A549 treated with ZK216348 at 1 μM for 4 hours (cell line): Measurements from ENCODE around the gene UBXN1. TPM values are rescaled to one million over a fixed set of nuclear protein-coding genes. Genes with fewer than 3 reads are reported as not detected.

Source experiments
- total RNA-seq: library from RNA; stranded (reverse); fragments of 200-300 nt; extraction: Qiagen RNA extraction; gene quantifications from 5 replicates; pipeline ENCODE4 v1.2.3, GENCODE V29; 2022; ENCODE audit warnings: low read depth

UBXN1 gene
- 89.4 to 131 TPM (median 123 TPM) in 5 replicates for total RNA-seq

GRCh38 chr11:62678770-62679696 is at the start of gene UBXN1:
Gene UBXN1, minus strand, starts transcription at chr11:62679073. Its CDS starts 150 bp downstream, at chr11:62678923.

GRCh38 chr11:62728171-62728988 is 49.5 kb upstream of the UBXN1 start, which contains the start of gene TTC9C:
Gene TTC9C, plus strand, starts transcription at chr11:62728486. Its CDS starts 363 bp downstream, at chr11:62728849.

GRCh38 chr11:62727165-62727871 is 48.4 kb upstream of the UBXN1 start, which contains the start of gene HNRNPUL2:
Gene HNRNPUL2, minus strand, starts transcription at chr11:62727457. Its CDS starts 301 bp downstream, at chr11:62727156.

GRCh38 chr11:62707277-62707861 is 28.5 kb upstream of the UBXN1 start, which contains the start of the genes BSCL2 and GNG3:
Gene BSCL2, minus strand, starts transcription at chr11:62707424. Its CDS starts 229 bp downstream, at chr11:62707195.
Gene GNG3, plus strand, starts transcription at chr11:62707676. Its CDS starts 620 bp downstream, at chr11:62708296.

GRCh38 chr11:62689421-62690183 is 10.7 kb upstream of the UBXN1 start, which contains the start of gene LRRN4CL:
Gene LRRN4CL, minus strand, starts transcription at chr11:62689530. Its CDS starts 1,022 bp downstream, at chr11:62688508.

DNA sequence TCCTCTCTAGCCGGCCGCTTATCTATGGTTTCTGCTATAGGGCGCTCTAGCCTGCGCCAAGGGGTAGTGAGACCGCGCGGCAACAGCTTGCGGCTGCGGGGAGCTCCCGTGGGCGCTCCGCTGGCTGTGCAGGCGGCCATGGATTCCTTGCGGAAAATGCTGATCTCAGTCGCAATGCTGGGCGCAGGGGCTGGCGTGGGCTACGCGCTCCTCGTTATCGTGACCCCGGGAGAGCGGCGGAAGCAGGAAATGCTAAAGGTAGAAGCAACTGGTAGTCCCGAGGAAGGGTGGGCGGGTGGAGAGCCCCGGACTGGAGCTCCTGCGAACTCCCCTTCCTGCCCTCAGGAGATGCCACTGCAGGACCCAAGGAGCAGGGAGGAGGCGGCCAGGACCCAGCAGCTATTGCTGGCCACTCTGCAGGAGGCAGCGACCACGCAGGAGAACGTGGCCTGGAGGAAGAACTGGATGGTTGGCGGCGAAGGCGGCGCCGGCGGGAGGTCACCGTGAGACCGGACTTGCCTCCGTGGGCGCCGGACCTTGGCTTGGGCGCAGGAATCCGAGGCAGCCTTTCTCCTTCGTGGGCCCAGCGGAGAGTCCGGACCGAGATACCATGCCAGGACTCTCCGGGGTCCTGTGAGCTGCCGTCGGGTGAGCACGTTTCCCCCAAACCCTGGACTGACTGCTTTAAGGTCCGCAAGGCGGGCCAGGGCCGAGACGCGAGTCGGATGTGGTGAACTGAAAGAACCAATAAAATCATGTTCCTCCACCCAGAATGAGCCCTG is 7.1 kb downstream of the UBXN1 start, which contains the start of the genes LBHD1 and UQCC3:
TSS of gene LBHD1 (minus strand) at position 660 of the 782 bp plus-strand sequence. CDS start 2,236 bp downstream, outside the sequence.
TSS of gene UQCC3 (plus strand) at position 66 of the 782 bp plus-strand sequence. CDS start at position 139, 73 bp downstream.

GRCh38 chr11:62665075-62665598 is 13.7 kb downstream of the UBXN1 start, which contains the start of the genes C11orf98 and CSKMT:
Gene C11orf98, minus strand, starts transcription at chr11:62665210. Its CDS starts 41 bp downstream, at chr11:62665169.
Gene CSKMT, plus strand, starts transcription at chr11:62665312. Its CDS starts 568 bp downstream, at chr11:62665880.

DNA sequence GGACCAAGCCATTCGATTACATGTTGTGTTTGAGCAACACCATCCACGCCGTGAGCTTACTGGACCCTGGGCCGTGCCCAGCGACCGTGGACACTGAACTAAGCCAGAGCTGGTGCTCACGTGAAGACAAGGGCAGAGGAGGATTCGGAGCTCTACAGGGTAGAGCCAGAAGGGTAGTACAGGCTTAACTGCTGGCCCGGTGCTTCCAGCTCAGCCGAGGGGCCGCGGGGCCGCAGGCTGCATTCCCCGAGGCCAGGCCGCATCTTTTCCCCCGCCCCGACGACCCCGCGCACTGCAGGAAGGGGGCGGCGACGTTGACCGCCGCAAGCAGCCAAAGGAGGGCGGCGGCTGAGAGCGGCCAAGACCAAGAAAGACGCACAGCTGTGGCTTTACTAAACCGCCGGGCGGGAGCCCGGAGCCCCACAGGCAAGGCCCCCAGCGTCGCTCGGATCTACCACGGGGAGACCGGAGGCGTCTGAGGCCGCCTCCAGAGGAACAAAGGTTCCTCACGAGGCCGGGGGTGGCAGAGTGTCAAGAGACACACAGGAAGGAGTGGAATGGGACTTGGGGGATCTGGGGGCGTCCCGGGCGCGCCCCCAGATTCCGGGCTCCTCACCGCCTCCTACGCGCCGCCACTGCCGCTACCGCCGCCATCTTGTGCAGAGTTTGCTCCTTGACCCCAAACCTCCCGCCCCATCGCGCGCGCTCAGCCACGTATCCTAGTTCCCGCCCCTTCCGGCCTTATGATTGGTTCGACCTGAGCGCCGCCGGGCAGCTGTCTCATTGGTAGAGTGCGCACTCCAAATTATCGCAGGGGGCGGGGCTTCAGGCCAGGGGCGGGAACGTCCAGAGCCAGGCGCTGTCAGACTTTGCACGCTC is 32.7 kb downstream of the UBXN1 start, which contains the start of gene GANAB:
TSS of gene GANAB (minus strand) at position 668 of the 879 bp plus-strand sequence. CDS start at position 654, 14 bp downstream.

Other genes with a start within 250 kb of the UBXN1 start
- 237 to 338 TPM (median 298 TPM) in 5 replicates for gene AHNAK, start 132.3 kb downstream of the UBXN1 start, total RNA-seq
- 1,887 to 2,053 TPM (median 2,011 TPM) in 5 replicates for gene EEF1G, start 105.2 kb downstream of the UBXN1 start, total RNA-seq
- 7.8 to 17.7 TPM (median 15.1 TPM) in 5 replicates for gene TUT1, start 87.5 kb downstream of the UBXN1 start, total RNA-seq
- 77.4 to 91.6 TPM (median 86.2 TPM) in 5 replicates for gene MTA2, start 77.2 kb downstream of the UBXN1 start, total RNA-seq
- 13.5 to 30.1 TPM (median 26.2 TPM) in 5 replicates for gene EML3, start 66.3 kb downstream of the UBXN1 start, total RNA-seq
- 3.5 to 4.8 TPM (median 4.4 TPM) in 5 replicates for gene ROM1, start 65.8 kb downstream of the UBXN1 start, total RNA-seq
- 30.1 to 56.7 TPM (median 52.1 TPM) in 5 replicates for gene B3GAT3, start 57.1 kb downstream of the UBXN1 start, total RNA-seq
- 200 to 293 TPM (median 267 TPM) in 5 replicates for gene GANAB, start 32.5 kb downstream of the UBXN1 start, total RNA-seq
- 12.9 to 22.4 TPM (median 21.3 TPM) in 5 replicates for gene INTS5, start 25.8 kb downstream of the UBXN1 start, total RNA-seq
- gene C11orf98, start 13.9 kb downstream of the UBXN1 start, total RNA-seq, result 124 to 164 TPM (median 134 TPM) in 5 replicates
- 5.8 to 16.2 TPM (median 12.6 TPM) in 5 replicates for gene CSKMT, start 13.8 kb downstream of the UBXN1 start, total RNA-seq
- gene UQCC3, start 7.4 kb downstream of the UBXN1 start, total RNA-seq, result 25.4 to 39.4 TPM (median 34.5 TPM) in 5 replicates
- gene LBHD1, start 6.8 kb downstream of the UBXN1 start, total RNA-seq, result 4.8 to 5.3 TPM (median 5.0 TPM) in 5 replicates
- 0.09 to 0.25 TPM (median 0.14 TPM) in 3 of 5 replicates, not detected in the others for gene LRRN4CL, start 10.5 kb upstream of the UBXN1 start, total RNA-seq
- 49.0 to 86.5 TPM (median 71.5 TPM) in 5 replicates for gene BSCL2, start 28.4 kb upstream of the UBXN1 start, total RNA-seq
- gene GNG3, start 28.6 kb upstream of the UBXN1 start, total RNA-seq, result not detected in 5 replicates
- 40.2 to 45.6 TPM (median 42.8 TPM) in 5 replicates for gene HNRNPUL2, start 48.4 kb upstream of the UBXN1 start, total RNA-seq
- gene TTC9C, start 49.4 kb upstream of the UBXN1 start, total RNA-seq, result 30.4 to 34.7 TPM (median 33.1 TPM) in 5 replicates
- 1.1 to 1.8 TPM (median 1.6 TPM) in 5 replicates for gene ZBTB3, start 75.1 kb upstream of the UBXN1 start, total RNA-seq
- 170 to 201 TPM (median 175 TPM) in 5 replicates for gene POLR2G, start 82.5 kb upstream of the UBXN1 start, total RNA-seq
- gene TAF6L, start 92.3 kb upstream of the UBXN1 start, total RNA-seq, result 11.3 to 18.0 TPM (median 15.4 TPM) in 5 replicates
- gene TMEM179B, start 108.3 kb upstream of the UBXN1 start, total RNA-seq, result 53.3 to 97.0 TPM (median 86.6 TPM) in 5 replicates
- 16.2 to 32.5 TPM (median 26.9 TPM) in 5 replicates for gene TMEM223, start 112.9 kb upstream of the UBXN1 start, total RNA-seq
- gene NXF1, start 126.4 kb upstream of the UBXN1 start, total RNA-seq, result 39.8 to 58.2 TPM (median 53.4 TPM) in 5 replicates
- gene STX5, start 153.0 kb upstream of the UBXN1 start, total RNA-seq, result 19.1 to 25.0 TPM (median 24.7 TPM) in 5 replicates
- not detected in 5 replicates for gene TEX54, start 153.8 kb upstream of the UBXN1 start, total RNA-seq
- 61.5 to 84.6 TPM (median 81.8 TPM) in 5 replicates for gene WDR74, start 160.5 kb upstream of the UBXN1 start, total RNA-seq
- 846 to 1,034 TPM (median 998 TPM) in 5 replicates for gene SLC3A2, start 201.8 kb upstream of the UBXN1 start, total RNA-seq
- 0.05 TPM in 1 of 5 replicates, not detected in the others for gene CHRM1, start 242.3 kb upstream of the UBXN1 start, total RNA-seq